ENCODE results near the gene PPM1M.

The PPM1M gene

DNA sequence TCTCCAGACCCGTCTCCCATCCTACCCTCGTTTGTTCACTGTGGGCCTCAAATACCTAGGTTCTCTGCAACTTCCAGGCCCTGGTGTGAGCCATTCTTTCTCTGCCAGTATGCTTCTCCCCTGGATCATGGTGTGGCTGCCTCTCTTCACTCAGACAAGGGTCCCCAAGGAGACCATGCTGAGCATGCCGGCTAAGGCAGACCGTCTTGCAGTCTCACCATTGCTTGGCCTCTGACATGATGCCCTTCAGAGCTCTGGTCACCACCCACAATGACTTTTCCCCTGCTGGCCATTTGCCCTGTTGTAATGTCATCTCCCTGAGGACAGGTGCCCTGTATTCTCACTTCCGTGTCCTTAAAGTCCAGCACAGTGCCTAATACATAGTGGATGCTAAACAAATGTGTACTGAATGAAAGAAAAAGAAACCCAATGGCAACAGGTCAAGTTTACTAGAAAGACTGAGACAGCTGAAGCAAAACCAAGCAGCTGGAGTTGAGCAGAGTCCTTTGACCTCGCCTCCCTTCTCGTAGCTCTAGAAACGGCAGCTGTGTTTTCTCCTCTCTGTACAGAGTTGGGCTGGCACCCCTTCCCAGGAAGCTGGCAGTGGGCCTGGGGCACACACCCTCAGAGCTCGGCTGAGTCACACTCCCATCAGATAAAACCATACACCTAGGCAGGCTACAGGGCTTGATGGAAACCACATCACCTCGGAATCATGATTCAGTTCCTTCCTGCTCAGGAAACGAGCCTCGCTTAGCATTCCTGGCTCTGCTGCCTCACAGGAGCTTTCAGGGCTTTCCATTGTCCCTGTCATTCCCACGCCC is 28.8 kb upstream of the PPM1M start:
- no peak for DNase-seq

GRCh38 chr3:52217409-52217805 is 28.2 kb upstream of the PPM1M start:
- no peak for DNase-seq

DNA sequence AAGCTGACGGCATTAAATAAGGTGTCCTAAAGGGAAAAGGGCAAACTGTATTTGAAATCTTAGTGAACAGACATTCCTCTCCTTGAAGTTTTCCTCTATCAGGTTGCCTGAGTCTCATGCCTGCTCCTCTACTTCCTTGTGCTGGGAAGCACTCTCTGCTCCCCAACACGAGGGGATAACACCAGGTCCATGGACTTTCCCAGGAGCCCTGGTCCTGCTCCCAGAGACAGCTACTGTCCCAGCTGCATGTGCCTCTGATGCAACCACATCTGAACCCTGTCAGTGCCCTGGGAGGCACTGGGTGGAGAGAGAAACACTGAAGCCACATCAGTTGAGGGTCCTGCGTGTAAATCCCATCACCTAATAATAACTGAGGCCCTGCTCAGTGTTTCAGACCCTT is 27.5 kb upstream of the PPM1M start:
- no peak for DNase-seq

GRCh38 chr3:52218454-52218853 is 27.1 kb upstream of the PPM1M start:
- no peak for DNase-seq

DNA sequence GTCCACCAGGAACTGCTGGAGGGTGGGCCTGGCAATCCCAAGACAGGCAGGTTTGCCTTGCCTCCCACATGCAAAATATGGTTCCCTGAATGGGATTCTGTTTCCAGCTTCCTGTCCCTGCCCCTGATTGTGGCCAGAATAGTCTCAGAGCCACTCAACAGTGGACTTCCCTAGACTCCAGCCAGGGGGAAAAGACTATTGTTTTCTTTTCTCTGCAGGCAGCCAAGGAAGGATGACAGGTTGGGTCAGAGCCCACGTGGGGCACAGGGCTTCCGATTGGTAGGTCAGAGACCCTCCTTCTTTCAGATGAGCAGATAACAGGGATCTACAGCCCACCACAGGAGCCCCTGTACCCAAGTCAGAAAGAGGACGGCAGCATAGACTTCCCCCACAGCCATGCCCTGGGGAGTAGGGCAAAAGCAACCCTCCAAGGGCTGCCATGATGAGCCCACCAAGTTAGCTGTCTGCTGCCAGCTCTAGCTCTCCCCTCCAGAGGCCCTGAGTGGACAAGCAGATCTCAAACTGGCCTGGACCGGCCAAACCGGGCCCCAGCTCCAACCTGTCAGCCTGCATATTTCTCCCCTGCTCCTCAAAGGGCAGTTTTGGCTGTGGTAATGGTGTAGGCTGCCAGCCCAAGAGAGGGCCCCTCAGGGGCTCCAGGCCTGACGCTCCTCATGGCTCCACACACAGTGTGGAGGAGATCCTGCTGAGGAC is 26.5 kb upstream of the PPM1M start:
- no peak for DNase-seq

GRCh38 chr3:52220380-52221026 is 25.1 kb upstream of the PPM1M start:
- DNase-seq: peak; percentile 66

DNA sequence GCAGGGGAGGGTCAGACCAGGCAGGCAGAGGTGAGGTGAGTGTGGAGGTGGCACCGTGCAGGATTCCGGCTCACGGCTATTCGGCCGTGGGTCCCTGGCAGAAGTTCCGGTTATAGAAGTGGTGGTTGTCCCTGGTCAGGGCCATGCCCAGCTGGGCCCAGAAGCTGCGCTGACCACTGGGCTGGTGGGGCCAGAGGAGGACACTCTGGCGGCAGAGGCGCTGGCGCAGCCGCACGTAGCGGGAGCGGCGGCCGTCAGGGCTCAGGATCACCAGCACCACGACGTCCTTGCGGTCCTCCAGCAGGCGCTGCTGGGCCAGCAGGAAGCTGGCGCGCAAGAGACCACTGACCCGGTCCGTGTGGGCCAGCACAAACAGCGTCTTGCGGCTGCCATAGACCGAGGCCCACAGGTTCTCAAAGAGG is 24.4 kb upstream of the PPM1M start:
- no peak for DNase-seq

GRCh38 chr3:52221563-52222318 is 23.8 kb upstream of the PPM1M start:
- DNase-seq: no peak

DNA sequence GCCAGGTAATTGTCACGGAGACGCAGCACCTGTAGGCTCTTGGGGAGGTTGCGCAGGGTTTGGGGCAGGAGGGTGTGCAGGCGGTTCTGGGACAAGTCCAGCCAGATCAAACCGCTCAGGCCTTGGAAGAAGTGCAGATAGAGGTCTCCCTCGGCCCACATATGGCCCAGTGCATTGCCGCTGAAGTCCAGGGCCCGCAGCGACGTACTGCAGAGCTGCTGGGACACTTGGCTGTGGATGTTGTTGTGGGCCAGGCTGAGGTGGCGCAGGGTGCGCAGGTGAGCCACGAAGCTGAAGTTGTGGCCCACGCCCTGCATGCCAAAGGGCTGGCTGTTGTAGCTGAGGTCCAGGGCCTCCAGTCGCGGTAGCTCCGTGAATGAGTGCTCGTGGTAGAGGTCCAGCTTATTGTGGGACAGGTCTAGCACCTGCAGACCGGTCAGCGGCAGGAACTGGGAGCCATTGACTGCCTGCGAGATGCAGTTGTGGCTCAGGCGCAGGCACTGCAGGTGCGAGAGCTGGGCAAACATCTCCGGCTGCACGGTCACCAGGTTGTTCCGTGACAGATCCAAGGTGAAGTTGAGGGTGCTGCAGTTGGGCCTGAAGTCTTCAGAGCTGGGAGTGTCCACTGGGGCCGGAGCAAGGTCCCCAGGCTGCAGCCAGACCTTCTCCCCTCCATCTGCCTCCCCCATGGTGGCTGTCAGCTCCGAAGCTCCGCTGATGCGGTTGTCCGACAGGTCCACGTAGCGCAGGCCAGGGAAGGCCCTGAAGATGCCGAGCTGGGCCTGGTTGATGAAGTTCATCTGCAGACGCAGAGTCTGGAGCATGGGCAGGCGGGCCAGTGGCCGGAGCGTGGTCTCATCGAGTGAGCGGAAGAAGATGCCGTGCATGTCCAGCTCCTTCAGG is 23.0 kb upstream of the PPM1M start:
- no peak for DNase-seq

GRCh38 chr3:52223449-52224408 is 21.8 kb upstream of the PPM1M start:
- DNase-seq: no peak

DNA sequence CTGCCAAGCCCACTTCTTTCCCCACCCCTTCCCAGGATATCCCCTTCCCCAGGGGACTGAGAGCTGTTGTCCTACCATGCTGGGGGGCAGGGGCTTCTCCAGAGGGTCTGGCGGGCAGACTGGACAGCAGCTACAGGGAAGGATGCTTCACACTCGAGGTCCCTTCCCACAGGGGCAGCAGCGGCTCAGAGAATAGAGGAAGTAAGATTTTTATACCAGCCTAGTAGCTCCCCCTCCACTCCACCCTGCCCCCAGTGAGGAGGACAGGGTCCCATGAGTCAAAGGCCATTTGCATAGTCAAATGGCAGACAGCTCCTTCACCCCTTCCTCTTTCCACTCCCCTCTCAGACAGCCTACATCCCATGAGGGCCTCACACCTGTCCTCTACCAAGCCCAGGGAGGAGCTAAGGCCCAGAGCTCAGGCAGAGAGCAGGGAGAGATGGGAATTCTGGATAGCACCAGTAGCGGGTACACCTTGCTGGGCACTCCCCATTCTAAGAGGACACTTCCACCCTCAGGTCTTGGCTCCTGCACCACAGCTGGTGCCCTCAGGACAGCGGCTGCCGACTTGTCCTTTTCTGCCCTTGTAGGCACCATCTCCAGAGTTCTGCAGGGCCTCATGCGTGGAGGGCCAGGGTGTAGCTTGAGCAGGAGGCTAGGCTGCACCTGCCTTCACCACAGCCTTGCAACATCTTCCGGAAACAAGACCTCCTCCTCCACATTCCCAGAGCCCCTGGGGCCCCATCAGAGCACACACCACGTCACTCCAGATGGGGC is 19.9 kb upstream of the PPM1M start, which contains the start of gene TLR9:
Gene TLR9, minus strand, starts transcription at position 194 of the 777 bp plus-strand sequence. Its CDS starts 116 bp downstream, at position 78.
- peak; percentile 94 for DNase-seq

DNA sequence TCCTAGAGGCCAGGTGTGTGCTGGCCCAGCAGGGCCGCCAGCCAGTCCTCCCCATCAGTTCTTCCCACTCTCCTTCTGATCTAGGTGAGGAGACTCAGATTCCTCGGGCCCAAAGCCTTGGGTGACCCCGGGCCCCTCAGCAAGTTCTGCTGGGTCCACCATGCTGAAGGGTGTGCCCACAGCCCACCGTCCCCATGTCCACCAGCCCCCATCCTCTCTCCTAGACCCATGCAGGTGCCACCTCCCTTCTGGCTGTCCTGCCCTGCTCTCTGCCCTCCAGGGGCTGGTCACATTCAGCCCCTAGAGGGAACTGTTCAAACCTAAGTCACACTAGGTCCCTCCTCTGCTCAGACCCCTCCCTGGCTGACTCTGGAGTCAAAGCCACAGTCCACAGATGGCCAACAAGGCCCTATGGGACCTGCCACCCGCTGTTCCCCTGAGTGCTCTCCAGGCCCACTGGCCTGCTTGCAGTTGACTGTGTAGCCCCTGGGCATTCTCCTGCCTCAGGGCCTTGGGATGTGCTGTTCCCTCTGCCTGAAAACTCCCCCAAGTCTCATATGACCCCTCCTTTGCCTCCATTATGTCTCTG is 19.2 kb upstream of the PPM1M start:
- no peak for DNase-seq

DNA sequence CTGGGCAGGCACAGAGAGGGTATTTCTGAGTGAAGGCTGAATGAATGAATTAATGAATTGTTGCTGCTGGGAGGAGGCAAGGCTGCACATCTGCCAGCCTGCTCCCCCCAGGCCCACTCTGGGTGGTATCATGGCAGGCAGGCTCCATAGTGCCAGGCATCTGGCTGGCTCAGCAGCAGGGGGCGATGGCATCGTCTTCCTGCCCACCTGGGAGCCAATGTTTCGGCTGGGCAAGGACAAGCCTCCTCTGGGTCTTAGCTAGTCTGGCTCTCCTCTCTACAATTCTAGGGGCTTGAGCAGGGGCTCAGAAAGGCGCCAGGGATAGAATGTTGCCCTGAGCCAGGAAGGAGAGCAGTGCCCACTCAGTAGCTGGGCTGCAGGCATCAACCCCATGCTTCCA is 18.4 kb upstream of the PPM1M start:
- DNase-seq: no peak

GRCh38 chr3:52227766-52228165 is 17.8 kb upstream of the PPM1M start:
- no peak for DNase-seq

DNA sequence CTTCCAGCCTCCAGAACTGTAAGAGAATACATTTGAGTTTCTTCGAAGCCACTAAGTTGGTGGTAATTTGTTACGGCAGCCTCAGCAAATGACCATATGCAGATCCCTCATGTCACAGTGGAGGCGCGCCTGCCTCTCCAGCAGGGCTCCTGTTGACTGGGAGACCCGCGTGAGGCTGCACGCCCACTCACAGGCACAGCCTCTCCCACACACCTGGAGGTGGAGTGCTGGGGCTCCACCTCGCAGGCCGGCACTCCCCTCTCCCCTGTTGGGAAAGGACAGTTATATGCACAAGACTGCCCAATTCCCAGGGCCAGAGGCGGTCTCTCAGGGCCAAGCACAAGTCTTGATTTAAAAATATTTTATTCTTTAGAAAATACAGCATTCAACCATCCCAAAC is 17.3 kb upstream of the PPM1M start:
- no peak for DNase-seq

DNA sequence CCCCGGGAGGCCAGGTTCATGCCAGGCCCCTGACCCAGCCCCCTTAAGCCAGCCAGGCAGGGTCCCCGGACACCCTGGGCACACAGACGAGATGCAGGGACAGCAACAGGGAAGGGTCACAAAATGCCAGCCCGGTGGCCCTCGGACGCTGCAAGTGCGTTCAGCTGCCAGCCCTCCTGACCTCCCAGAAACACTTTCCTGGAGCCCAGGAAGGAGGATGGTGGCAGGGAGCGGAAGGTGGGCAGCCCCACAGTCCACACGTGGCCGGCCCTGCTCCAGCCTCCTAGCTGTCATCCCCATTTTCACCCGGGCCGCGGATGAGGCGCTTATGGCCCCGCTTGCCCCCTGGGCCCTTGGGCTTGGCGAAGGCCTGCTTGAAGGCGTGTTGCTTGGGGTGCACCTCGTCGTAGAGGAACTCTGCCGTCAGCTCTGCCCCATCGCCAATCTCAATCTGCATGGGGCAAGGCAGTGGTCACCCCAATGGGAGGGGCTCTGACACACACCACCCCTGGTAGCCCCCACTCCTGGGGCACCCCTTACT is 16.7 kb upstream of the PPM1M start:
- DNase-seq: no peak

GRCh38 chr3:52229656-52230055 is 15.9 kb upstream of the PPM1M start:
- no peak for DNase-seq

DNA sequence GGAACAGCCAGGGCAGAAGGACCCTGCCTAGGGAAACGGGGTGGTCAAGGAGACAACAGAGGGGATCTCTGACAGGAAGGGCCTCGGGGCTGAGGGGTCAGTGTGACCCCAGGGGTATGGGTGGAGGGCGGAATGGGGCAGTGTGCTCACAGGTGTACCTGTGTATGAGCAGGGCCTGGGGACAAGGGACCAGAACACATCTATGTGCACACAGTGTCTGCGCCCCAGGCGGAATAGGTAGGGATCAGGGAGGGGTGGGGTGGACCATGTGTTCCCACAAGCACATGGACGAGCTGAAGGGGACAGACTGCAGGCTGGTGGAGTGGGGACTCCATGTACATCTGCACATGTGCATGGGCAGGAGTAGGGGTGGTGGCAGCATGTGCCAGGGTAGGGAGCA is 15.1 kb upstream of the PPM1M start:
- no peak for DNase-seq

- no peak for DNase-seq
Observed at GRCh38 chr3:52230889-52231499, 14.6 kb upstream of the PPM1M start.

Measured in MV-4-11 (cell line).